ENCODE results near the gene TNS2.

- TF ChIP-seq EP300 (IDR thresholded peaks at IDR 0.05; ENCODE audit: borderline replicate concordance): no peak
- no peak for TF ChIP-seq TAF1 (IDR thresholded peaks at IDR 0.05; ENCODE audit: low read depth)
- TF ChIP-seq CEBPB (IDR thresholded peaks at IDR 0.05): no peak
- no peak for TF ChIP-seq TCF12 (IDR thresholded peaks at IDR 0.05; ENCODE audit: low read depth)
- TF ChIP-seq MAX (IDR thresholded peaks at IDR 0.05): no peak
- no peak for TF ChIP-seq REST (IDR thresholded peaks at IDR 0.05; ENCODE audit: low read depth)
Measured at GRCh38 chr12:53045696-53046045, 4.2 kb upstream of the TNS2 start.
